ENCODE results near the gene NAT10.
A peak's percentile ranks its signal among the peaks of the same experiment; 100 is the strongest.
"Not testable (repeated sequence)": the region's sequence is repeated elsewhere in the genome, so short reads cannot be mapped to it uniquely, and the experiment has no call there.

Gene NAT10

DNA sequence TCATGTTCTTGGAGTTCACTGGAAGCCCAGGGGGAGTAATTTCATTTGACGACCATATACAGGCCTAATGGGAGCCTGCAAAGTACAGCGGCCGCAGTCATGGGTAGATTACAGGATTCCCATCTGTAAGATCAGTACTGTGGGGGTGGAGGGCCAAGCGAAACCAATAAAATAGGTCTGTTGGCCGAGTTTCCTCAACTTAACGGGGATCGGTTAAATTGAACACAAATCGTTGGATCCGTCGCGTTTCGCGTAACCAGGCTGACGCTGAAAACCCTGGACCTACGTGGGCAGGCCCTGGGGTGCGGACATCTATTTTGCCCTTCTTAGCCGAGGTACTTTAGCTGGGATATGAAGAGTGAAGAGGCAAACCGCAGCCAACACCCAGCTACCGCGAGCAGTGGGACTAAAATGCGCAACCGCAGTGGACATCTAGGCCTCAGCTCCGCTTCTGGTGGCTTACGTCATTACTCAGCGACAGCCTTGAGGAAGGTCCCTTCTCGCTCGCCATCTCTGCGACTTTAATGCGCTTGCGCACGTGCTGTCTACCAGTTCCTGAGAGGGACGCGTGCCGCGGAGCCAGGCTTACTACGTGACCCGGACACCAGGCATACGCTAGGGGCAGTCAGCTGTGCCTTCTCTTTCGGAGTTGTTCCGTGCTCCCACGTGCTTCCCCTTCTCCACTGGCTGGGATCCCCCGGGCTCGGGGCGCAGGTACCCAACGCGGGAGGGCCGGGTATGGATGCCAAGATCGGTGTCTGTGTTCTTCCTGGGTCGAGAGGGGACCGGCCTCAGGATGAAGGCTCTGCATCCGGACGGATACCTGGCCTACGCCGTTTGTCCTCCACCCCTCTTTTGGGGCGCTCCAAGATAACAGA is at the start of gene NAT10:
TSS of gene NAT10 (plus strand) at position 551 of the 878 bp plus-strand sequence. CDS start 2,597 bp downstream, outside the sequence.
- DNase-seq: peak; percentile 98

- DNase-seq: no peak
Observed at GRCh38 chr11:34056672-34057071, 48.8 kb upstream of the NAT10 start.

DNA sequence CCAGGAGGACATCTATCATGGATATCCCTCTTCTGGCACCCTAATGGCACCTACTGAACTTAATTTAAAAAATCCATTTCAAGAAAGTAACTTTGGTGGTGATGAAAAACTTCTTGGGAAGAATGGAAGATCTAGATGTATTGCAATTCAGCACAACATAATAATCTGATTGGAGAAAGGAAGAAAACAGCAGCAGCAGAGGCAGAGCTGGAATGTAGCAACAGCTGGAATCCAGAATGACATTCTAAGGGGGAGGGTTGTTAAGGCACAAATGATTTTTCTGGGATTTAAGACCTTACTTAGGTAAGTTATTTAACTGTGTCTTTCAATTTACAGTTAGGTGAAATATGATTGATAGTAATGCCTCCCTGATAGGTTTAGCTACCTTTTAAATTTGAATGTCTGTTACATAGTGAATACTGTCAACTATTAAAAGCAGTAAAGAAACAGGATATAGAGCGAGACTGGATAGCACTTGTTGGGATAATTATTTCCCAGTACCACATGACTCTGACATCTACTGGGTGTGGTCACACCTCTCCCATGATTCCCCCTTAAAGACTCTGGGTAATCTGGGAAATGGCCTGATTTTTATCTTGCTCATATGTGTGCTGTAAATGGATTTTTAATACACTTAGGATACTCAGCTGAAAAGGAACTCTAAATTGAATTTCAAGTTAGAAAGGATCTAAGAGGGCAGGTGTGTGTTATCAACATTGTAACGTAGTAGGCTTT is 42.2 kb upstream of the NAT10 start:
- DNase-seq: no peak

- no peak for DNase-seq
Observed at GRCh38 chr11:34064291-34064690, 41.1 kb upstream of the NAT10 start.

GRCh38 chr11:34065505-34066203 is 39.8 kb upstream of the NAT10 start:
- DNase-seq: no peak

DNA sequence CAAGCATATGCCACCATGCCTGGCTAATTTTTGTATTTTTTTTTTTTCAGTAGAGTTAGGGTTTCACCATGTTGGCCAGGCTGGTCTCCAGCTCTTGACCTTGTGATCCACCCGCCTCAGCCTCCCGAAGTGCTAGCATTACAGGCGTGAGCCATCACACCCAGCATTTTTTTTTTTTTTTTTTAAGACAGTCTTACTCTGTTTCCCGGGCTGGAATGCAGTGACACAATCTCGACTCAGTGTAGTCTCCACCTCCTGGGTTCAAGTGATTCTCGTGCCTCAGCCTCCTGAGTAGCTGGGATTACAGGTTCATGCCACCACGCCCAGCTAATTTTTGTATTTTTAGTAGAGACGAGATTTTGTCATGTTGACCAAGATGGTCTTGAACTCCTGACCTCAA is 38.7 kb upstream of the NAT10 start:
- not testable (repeated sequence) for DNase-seq

- DNase-seq: no peak
Observed at GRCh38 chr11:34067383-34068065, 37.9 kb upstream of the NAT10 start.

GRCh38 chr11:34068111-34068510 is 37.3 kb upstream of the NAT10 start:
- DNase-seq: no peak

GRCh38 chr11:34071306-34071705 is 34.1 kb upstream of the NAT10 start:
- DNase-seq: not testable (repeated sequence)

DNA sequence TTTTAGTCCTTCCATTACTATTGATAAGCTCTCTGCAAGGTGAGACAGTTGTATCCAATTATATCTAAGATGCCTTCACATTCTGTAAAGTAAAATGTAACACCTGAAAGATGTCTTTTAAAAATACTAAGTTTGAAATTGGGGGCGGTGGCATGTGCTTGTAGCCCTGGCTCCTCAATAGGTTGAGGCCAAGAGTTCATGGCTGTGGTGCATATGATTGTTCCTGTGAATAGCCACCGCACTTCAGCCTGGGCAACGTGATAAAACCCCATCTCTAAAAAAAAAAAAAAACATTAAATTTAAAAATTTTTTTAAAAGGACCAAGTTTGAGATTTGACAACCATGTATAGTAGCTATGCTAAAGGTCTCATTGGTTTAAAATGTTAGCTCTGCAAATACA is 33.4 kb upstream of the NAT10 start:
- no peak for DNase-seq

- no peak for DNase-seq
Observed at GRCh38 chr11:34072832-34073231, 32.6 kb upstream of the NAT10 start.

- DNase-seq: no peak
Observed at GRCh38 chr11:34074391-34074790, 31.0 kb upstream of the NAT10 start.

- DNase-seq: no peak
Observed at GRCh38 chr11:34075178-34075820, 30.1 kb upstream of the NAT10 start.

DNA sequence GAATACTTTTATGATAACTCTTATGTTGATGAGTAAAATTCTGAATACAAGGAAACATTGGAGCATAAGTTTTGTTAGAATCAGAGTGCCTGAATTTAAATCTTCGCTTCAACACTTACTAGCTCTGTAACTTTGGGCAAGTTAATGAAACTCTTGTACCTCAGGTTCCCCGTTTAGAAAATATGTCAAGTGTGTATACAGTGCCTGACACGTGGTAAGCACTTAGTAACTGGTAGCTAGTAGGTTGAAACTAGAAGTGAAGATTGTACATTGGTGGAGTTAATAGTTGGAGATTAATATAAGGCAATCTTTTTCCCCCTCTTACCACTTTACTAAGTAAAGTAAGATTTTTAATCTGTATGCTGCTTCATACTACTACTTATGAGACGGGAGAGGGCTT is 24.8 kb upstream of the NAT10 start:
- no peak for DNase-seq

- DNase-seq: no peak
Observed at GRCh38 chr11:34084637-34085036, 20.8 kb upstream of the NAT10 start.

DNA sequence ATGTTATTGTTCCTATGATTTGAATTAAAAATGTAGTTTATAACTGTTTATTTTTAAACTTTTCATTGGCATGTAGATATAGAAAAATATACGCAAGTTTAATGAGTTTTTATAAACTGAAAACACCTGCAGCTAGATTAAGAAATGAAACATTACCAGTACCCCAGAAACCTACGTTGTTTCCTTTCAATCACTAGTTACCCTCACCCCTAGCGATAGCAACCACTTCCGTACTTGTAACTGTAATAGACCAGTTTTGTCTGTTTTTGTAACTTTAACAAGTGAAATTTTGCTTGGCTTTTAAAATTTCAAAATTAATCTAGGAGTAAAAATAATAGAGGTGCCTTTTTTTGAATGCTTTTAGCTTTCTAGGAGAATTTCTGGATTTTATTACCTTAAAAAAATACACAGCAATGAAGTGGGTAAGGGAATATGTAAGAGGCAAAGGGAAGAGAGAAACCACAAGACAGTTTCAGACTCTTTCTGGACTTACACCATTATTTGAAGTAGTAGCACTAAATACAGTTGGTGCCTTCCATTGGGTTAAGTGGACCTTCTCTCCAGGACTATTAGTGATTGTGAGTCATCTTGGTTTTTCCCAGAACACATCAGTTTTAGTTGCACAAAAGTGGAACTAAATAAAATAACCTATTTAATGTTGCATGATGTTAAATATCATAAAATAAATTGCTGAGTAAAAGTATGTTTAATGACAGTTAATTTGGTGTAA is 18.7 kb upstream of the NAT10 start:
- no peak for DNase-seq

- no peak for DNase-seq
Observed at GRCh38 chr11:34091825-34092224, 13.6 kb upstream of the NAT10 start.

- DNase-seq: not testable (repeated sequence)
Observed at GRCh38 chr11:34094900-34095299, 10.5 kb upstream of the NAT10 start.

- no peak for DNase-seq
Observed at GRCh38 chr11:34098813-34099212, 6.6 kb upstream of the NAT10 start.

DNA sequence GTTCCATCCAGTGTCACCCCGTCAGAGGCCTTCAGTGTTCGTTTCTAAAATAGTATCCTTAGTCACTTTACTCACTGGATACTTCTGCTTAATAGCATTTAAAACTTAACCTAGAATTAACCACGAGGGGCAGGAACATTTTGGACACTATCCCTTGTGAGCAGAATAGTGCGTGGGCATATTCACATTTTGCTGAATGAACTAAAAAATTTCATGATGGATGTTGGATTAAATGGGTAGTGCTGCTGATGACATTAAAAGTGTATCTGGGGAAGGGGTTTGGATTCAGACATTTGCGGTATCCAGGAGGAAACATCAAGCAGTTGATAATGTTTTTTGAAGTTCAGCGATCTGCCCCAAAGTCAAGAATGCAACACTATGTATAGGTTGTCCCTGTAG is 750 bp upstream of the NAT10 start:
- DNase-seq: no peak

DNA sequence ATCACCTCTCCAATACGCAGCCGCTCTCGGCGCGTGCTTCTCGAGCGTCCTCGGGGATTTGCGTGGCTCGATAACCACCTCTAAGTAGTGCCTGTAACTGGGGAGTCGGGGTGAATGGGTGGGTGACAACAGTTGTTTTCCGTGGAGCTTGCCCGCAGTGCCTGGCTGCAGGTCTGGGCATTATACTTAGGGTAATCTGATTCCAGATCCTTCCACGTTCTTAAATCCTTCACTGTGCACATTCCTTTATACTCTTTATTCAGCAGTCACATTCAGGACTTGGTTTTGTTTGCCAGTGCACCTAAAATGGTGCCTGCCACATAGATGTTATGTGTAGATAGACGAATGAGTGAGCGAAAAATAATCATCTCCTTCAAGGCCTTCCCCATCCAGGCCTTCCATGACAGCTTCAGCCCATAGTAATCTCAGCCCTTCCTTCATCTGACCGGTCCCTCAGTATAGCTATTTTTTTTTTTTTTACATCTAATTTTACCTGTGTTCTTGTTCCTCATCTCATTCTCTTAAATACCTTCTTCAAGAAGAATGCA is 602 bp downstream of the NAT10 start:
- no peak for DNase-seq

All from GDM1 (cell line).